ENCODE measurements around the gene TNFAIP8. TPM values are rescaled to one million over a fixed set of nuclear protein-coding genes. Genes with fewer than 3 reads are reported as not detected.

Gene TNFAIP8
- total and polyA plus RNA-seq, 9 of the 15 experiments (the other 6 are each of a cell fraction or from before 2014, with no cell fraction given): 29.9 to 52.2 (median 44.8) TPM

DNA sequence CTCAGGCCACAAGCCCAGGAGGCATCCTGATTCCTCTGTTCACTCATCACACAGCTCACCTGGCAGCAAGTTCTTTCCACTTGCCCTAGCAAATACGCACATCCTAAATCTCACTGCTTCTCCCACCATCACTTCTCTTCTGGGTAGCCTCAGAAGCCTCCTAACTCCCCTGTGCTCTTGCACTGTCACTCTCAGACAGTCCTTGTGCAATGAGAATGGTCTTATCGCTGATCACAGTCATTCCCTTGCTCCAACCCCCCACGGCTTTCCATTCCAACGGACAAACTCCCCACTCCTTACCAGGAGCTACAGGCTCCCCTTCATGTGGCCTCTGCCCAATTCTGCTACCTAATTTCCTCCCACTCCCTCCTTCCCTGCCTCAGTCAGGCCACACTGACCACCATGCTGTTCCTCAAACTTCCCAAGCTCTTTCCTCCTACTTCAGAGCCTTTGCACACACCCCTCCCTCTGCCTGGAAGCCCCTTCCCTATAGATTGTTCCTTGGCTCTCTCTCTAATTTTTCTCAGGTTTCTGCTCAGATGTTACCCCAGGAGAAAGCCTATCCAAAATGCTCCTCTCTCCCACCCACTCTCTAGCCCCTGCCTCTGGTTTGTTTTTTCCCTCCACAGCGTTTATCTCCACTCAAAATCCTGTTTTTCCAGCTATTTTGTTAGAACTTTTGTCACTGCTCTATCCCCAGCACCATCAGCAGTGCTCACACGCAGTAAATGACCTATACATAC is 34.1 kb upstream of the TNFAIP8 start (continued):
- TF ChIP-seq, protein P1, sequence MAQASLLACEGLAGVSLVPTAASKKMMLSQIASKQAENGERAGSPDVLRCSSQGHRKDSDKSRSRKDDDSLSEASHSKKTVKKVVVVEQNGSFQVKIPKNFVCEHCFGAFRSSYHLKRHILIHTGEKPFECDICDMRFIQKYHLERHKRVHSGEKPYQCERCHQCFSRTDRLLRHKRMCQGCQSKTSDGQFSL (CRISPR knock-in tag; IDR thresholded peaks at IDR 0.05): peak; percentile 46; the same call in 1 of the 2 replicates
- TF ChIP-seq, protein P1 (tag; IDR thresholded peaks at IDR 0.05): peak; percentile 37 to 56; a peak in 1 of 4 replicates
- TF ChIP-seq, protein P2, sequence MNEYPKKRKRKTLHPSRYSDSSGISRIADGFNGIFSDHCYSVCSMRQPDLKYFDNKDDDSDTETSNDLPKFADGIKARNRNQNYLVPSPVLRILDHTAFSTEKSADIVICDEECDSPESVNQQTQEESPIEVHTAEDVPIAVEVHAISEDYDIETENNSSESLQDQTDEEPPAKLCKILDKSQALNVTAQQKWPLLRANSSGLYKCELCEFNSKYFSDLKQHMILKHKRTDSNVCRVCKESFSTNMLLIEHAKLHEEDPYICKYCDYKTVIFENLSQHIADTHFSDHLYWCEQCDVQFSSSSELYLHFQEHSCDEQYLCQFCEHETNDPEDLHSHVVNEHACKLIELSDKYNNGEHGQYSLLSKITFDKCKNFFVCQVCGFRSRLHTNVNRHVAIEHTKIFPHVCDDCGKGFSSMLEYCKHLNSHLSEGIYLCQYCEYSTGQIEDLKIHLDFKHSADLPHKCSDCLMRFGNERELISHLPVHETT (CRISPR knock-in tag; conservative IDR thresholded peaks at IDR 0.05 in 1 of 2, IDR thresholded peaks at IDR 0.05 in 1 of 2): no peak; a peak in 2 of 4 replicates
- TF ChIP-seq GABPA (tag; conservative IDR thresholded peaks at IDR 0.05; ENCODE audit: low read depth): no peak
- no peak for TF ChIP-seq GABPB2 (CRISPR knock-in tag; conservative IDR thresholded peaks at IDR 0.05)
- no peak for TF ChIP-seq ZNF668 (CRISPR knock-in tag; IDR thresholded peaks at IDR 0.05)
- no peak for TF ChIP-seq MCM5 (IDR thresholded peaks at IDR 0.05; ENCODE audit: low read depth)
- no peak for TF ChIP-seq ZSCAN32 (CRISPR knock-in tag; IDR thresholded peaks at IDR 0.05)
- no peak for TF ChIP-seq ETV6 (IDR thresholded peaks at IDR 0.05; ENCODE audit: borderline replicate concordance in 1 of 2, low read depth in 2 of 2, low read length in 1 of 2)
- no peak for TF ChIP-seq ETV6 (CRISPR knock-in tag; IDR thresholded peaks at IDR 0.05; ENCODE audit: borderline replicate concordance)
- no peak for TF ChIP-seq ZC3H8 (IDR thresholded peaks at IDR 0.05)
- TF ChIP-seq HMG20A (CRISPR knock-in tag; conservative IDR thresholded peaks at IDR 0.05): no peak
- TF ChIP-seq BRF1 (IDR thresholded peaks at IDR 0.05; ENCODE audit: borderline replicate concordance, extremely low read depth, insufficient read length): no peak
- no peak for TF ChIP-seq NUFIP1 (IDR thresholded peaks at IDR 0.05; ENCODE audit: partially characterized antibody)
- no peak for TF ChIP-seq STAG1 (CRISPR knock-in tag; IDR thresholded peaks at IDR 0.05; ENCODE audit: borderline replicate concordance)
- TF ChIP-seq RB1 (IDR thresholded peaks at IDR 0.05; ENCODE audit: low read depth): no peak
- peak; percentile 38 for TF ChIP-seq RBM39 (optimal IDR thresholded peaks at IDR 0.05; ENCODE audit: low read depth, low read length)
- peak; percentile 43; a peak in 2 of 4 replicates for TF ChIP-seq FOXK2 (conservative IDR thresholded peaks at IDR 0.05 in 1 of 2, IDR thresholded peaks at IDR 0.05 in 1 of 2; ENCODE audit: low read depth in 2 of 2)
- TF ChIP-seq, protein P3, sequence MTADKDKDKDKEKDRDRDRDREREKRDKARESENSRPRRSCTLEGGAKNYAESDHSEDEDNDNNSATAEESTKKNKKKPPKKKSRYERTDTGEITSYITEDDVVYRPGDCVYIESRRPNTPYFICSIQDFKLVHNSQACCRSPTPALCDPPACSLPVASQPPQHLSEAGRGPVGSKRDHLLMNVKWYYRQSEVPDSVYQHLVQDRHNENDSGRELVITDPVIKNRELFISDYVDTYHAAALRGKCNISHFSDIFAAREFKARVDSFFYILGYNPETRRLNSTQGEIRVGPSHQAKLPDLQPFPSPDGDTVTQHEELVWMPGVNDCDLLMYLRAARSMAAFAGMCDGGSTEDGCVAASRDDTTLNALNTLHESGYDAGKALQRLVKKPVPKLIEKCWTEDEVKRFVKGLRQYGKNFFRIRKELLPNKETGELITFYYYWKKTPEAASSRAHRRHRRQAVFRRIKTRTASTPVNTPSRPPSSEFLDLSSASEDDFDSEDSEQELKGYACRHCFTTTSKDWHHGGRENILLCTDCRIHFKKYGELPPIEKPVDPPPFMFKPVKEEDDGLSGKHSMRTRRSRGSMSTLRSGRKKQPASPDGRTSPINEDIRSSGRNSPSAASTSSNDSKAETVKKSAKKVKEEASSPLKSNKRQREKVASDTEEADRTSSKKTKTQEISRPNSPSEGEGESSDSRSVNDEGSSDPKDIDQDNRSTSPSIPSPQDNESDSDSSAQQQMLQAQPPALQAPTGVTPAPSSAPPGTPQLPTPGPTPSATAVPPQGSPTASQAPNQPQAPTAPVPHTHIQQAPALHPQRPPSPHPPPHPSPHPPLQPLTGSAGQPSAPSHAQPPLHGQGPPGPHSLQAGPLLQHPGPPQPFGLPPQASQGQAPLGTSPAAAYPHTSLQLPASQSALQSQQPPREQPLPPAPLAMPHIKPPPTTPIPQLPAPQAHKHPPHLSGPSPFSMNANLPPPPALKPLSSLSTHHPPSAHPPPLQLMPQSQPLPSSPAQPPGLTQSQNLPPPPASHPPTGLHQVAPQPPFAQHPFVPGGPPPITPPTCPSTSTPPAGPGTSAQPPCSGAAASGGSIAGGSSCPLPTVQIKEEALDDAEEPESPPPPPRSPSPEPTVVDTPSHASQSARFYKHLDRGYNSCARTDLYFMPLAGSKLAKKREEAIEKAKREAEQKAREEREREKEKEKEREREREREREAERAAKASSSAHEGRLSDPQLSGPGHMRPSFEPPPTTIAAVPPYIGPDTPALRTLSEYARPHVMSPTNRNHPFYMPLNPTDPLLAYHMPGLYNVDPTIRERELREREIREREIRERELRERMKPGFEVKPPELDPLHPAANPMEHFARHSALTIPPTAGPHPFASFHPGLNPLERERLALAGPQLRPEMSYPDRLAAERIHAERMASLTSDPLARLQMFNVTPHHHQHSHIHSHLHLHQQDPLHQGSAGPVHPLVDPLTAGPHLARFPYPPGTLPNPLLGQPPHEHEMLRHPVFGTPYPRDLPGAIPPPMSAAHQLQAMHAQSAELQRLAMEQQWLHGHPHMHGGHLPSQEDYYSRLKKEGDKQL (CRISPR knock-in tag; IDR thresholded peaks at IDR 0.05; ENCODE audit: borderline replicate concordance): no peak
- TF ChIP-seq RBM25 (IDR thresholded peaks at IDR 0.05; ENCODE audit: low read depth, low read length, severe bottlenecking): no peak
- no peak for TF ChIP-seq ZBTB17 (CRISPR knock-in tag; IDR thresholded peaks at IDR 0.05)
